ENCODE results near the gene EVA1B.

EVA1B gene

DNA sequence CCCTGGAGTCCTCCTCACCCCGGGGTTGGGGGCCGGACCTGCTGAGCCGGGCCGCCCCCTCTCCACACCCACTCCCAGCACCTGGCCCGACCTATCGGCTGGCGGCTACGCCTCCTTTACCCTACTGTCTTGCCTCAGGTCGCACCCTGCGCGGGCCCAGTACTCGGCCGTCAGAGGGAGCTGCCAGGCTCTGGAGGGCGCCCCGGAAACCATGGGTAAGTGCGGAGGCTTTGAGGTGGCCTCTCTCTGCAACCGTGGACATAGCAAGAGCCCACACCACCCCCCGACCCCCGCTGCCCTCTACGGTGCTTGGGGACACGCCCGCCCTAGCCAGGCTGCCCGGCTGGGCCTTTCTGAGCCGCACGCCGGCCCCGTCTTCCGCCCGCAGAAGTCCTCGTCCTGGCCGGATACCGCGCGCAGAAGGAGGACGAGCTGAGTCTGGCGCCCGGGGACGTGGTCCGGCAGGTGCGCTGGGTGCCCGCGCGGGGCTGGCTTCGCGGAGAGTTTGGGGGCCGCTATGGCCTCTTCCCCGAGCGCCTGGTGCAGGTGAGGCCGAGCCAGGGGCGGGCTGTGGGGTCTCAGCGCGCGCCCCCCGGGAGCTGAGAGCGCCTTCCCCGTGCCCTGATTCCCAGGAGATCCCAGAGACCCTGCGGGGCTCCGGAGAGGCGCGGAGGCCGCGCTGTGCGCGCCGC lies 17.1 kb downstream of the EVA1B start, which contains the start of gene SH3D21:
TSS of gene SH3D21 (plus strand) at position 159 of the 692 bp plus-strand sequence. CDS start at position 212, 53 bp downstream.
- H3K27ac ChIP-seq, result peak within 1 kb of the TSS; percentile 22 to 80
- no peak for DNase-seq (ENCODE audit: low spot score)
- peak within 1 kb of the TSS; percentile 83 for H3K4me3 ChIP-seq
- TF ChIP-seq, protein P1, sequence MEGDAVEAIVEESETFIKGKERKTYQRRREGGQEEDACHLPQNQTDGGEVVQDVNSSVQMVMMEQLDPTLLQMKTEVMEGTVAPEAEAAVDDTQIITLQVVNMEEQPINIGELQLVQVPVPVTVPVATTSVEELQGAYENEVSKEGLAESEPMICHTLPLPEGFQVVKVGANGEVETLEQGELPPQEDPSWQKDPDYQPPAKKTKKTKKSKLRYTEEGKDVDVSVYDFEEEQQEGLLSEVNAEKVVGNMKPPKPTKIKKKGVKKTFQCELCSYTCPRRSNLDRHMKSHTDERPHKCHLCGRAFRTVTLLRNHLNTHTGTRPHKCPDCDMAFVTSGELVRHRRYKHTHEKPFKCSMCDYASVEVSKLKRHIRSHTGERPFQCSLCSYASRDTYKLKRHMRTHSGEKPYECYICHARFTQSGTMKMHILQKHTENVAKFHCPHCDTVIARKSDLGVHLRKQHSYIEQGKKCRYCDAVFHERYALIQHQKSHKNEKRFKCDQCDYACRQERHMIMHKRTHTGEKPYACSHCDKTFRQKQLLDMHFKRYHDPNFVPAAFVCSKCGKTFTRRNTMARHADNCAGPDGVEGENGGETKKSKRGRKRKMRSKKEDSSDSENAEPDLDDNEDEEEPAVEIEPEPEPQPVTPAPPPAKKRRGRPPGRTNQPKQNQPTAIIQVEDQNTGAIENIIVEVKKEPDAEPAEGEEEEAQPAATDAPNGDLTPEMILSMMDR (IDR thresholded peaks at IDR 0.05), result no peak

DNA sequence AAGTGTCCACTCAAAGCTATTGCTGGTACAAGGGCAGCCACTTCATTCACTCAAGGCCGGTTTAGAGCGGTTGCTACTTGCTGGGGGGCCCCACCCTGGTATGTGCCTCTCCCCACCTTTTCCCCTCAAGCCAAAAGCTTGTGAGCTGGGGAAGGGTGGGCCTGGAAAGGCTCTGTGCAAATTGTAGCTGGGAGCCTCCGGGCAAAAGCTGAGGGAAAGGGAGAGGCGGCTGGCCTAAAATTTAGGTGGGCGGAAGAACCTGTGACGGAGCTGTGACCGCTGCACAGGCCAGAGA lies 17.6 kb downstream of the EVA1B start:
- H3K27ac ChIP-seq, result peak overlapping the region; percentile 22 to 80
- DNase-seq (ENCODE audit: low spot score), result no peak
- TF ChIP-seq, protein P1 (IDR thresholded peaks at IDR 0.05), result no peak
- H3K4me3 ChIP-seq, result peak overlapping the region; percentile 83

DNA sequence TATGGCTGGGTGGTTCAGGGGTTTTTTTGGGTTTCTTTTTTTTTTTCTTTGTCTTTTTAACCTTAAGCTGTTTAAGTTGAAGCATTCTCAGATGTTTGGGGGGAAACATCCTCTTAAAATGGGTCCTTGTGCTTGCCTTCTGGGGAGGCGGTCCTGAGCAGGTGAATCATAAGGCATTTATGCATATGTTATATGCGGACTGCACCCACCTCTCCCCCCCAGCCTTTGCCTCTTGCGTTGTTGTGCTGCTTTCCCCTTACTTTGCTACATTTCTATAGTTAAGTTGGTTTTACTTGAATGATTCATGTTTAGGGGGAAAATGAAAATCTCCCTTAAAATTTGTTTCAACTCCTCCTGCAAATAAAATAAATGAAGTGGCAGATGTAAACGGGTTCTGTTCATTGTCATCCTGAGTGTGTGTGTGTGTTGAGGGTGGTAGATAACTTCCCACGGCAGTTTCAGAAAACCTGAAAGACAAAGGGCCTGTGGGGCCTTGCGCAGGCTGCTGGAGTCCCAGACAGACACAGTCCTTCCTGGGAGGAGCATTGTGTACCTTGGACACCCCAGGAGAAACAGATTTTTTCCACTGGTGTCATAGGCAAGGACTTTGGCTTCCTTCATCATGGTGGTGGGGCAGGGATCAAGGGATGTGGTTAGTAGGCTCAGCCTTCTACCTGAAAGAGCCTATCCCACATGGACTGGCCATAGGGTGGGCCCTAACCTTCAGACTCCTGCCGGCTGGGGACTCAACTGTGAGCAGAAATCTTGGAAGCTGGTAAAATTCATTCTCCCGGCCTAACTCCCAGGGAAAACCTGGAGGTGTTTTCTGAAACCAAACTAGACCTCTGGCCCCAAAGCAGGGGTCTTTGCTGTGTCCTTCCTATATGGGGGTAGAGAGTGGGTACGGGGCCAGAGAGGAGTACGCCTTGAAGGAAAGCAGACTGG lies 18.2 kb downstream of the EVA1B start:
- DNase-seq (ENCODE audit: low spot score), result no peak
- Histone ChIP-seq H3K27ac (peak overlapping the region in 1 of 2 donors; percentile 80), H3K4me3 (no peak overlapping the region)
- TF ChIP-seq, protein P1 (IDR thresholded peaks at IDR 0.05), result no peak

DNA sequence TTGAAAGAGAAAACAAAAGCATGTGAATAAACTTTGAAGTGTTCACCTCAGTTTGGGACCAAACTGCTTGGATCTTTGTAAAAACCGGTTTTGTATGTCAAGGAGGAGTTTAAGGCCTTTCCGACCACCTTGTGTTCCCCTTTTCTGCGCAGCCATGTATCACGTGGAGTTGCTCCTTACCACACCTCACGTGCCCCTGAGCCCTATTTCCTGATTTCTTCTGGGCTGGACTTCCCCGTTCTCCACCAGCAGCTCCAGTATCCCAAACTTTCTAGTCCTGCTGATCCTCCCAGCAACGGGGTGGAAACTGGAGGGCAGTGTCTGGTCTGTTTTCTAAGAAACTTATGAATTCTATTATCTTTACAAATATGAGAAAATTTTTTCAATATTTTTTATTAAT lies 18.9 kb downstream of the EVA1B start:
- TF ChIP-seq, protein P1 (IDR thresholded peaks at IDR 0.05), result no peak
- DNase-seq (ENCODE audit: low spot score), result no peak
- no peak overlapping the region for H3K27ac ChIP-seq
- H3K4me3 ChIP-seq, result no peak overlapping the region

DNA sequence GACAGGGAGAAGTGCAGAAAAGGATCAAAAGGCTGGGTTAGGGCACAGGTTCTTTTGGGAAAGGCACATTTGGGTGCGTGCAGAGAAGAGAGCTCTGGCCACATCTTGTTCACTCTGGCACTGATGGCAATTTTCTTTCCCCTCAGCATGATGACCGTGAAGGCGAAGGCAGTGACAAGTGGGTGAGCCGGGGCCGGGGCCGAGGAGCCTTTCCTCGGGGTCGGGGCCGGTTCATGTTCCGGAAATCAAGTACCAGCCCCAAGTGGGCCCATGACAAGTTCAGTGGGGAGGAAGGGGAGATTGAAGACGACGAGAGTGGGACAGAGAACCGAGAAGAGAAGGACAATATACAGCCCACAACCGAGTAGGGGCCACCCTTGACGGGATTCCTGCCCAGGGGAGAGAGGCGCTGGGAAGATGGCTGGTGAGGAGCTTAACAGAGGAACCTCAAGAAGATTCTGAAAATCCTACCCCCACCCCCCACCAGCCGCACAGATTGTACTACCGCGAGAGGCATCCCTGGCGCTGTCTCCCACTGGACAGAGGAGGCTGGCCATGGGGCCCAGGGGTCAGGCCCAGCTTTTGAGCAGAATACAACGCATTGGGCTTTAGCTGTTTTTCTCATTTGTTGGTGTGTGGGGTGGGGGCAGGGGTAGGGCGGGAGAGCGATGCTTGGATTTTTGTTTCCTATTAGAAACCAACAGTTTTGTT lies 19.6 kb downstream of the EVA1B start:
- TF ChIP-seq, protein P1 (IDR thresholded peaks at IDR 0.05), result no peak
- no peak for DNase-seq (ENCODE audit: low spot score)
- H3K4me3 ChIP-seq, result no peak overlapping the region
- no peak overlapping the region for H3K27ac ChIP-seq

DNA sequence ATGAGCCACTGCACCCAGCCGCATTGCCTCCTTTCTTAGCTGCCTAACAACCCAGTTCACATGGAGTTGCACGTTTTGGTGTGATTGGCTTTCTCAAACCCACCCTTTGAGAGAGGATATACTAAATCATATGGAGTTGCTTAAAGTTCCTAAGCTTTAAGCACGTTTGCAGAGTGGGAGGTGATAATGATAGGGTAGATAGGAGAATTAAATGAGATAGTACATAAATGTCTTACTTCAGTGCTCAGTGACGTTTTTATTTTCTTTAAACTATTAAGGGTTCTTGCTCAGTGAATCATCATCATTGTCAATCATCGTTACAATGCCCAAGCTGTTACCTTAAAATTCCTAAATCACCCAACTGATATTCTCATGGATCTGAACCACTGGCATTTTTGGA lies 20.2 kb downstream of the EVA1B start:
- Histone ChIP-seq H3K4me3 (no peak overlapping the region), H3K27ac (no peak overlapping the region)
- no peak for DNase-seq (ENCODE audit: low spot score)
- TF ChIP-seq, protein P1 (IDR thresholded peaks at IDR 0.05), result no peak
